ENCODE results near the gene DUSP9. TPM values are rescaled to one million over a fixed set of nuclear protein-coding genes. Genes with fewer than 3 reads are reported as not detected.

DUSP9 gene
- total RNA-seq, 3 donors from 2014 or later = 0.11 to 0.42 (median 0.33) TPM

Other genes starting within 250 kb of the DUSP9 start
- not detected for gene PNMA6E, start 245.9 kb upstream of the DUSP9 start, total RNA-seq
- gene ZFP92, start 235.7 kb upstream of the DUSP9 start, total RNA-seq = 1 to 10 TPM; 1.1 to 1.5 (median 1.5) TPM
- 1 to 10 TPM; 1.7 to 2.4 (median 2.2) TPM for gene TREX2, start 201.1 kb upstream of the DUSP9 start, total RNA-seq
- gene HAUS7, start 176.6 kb upstream of the DUSP9 start, total RNA-seq = 10 to 100 TPM; 77.1 to 90.3 (median 85.3) TPM
- gene BGN, start 152.2 kb upstream of the DUSP9 start, total RNA-seq = under 1 TPM; 0.13 to 0.30 (median 0.16) TPM
- gene ATP2B3, start 129.6 kb upstream of the DUSP9 start, total RNA-seq = under 1 TPM in 1 of 3 donors, not detected in 2; 0.05 TPM
- gene CCNQ, start 48.1 kb upstream of the DUSP9 start, total RNA-seq = 10 to 100 TPM; 38.6 to 46.9 (median 39.1) TPM
- gene PNCK, start 26.6 kb downstream of the DUSP9 start, total RNA-seq = under 1 TPM; 0.26 to 0.71 (median 0.51) TPM
- gene SLC6A8, start 40.7 kb downstream of the DUSP9 start, total RNA-seq = 1 to 10 TPM; 1.1 to 1.9 (median 1.6) TPM
- 100 to 1,000 TPM; 134 to 176 (median 151) TPM for gene BCAP31, start 77.2 kb downstream of the DUSP9 start, total RNA-seq
- gene ABCD1, start 77.7 kb downstream of the DUSP9 start, total RNA-seq = 1 to 10 TPM; 2.6 to 3.4 (median 3.1) TPM
- under 1 TPM; 0.40 to 0.66 (median 0.46) TPM for gene PLXNB3, start 117.0 kb downstream of the DUSP9 start, total RNA-seq
- gene SRPK3, start 133.8 kb downstream of the DUSP9 start, total RNA-seq = not detected
- 10 to 100 TPM; 60.8 to 64.2 (median 62.7) TPM for gene IDH3G, start 147.2 kb downstream of the DUSP9 start, total RNA-seq
- 100 to 1,000 TPM; 295 to 341 (median 296) TPM for gene SSR4, start 147.5 kb downstream of the DUSP9 start, total RNA-seq
- 1 to 10 TPM in 2 of 3 donors, under 1 TPM in 1; 0.81 to 1.4 (median 1.4) TPM for gene PDZD4, start 183.3 kb downstream of the DUSP9 start, total RNA-seq
- gene L1CAM, start 239.0 kb downstream of the DUSP9 start, total RNA-seq = under 1 TPM; 0.14 to 0.46 (median 0.34) TPM